Type B pancreatic cell (in vitro differentiated cells): ENCODE data around the gene SPTB. TPM values are rescaled to one million over a fixed set of nuclear protein-coding genes. Genes with fewer than 3 reads are reported as not detected.

ENCODE experiments used
- DNase-seq: peaks from one replicate; pipeline ENCODE4 v3.0.0; 2021; ENCODE audit warnings: mixed read lengths; ENCODE audit not compliant: unreplicated experiment; ENCODE audit errors: extremely low spot score
- H3K27ac Mint-ChIP-seq: 2 replicates; pipeline ENCODE4 v1.8.0; 2021; ENCODE audit warnings: mild to moderate bottlenecking, mixed read lengths
- H3K27me3 Mint-ChIP-seq: 2 replicates; pipeline ENCODE4 v1.8.0; 2021; ENCODE audit warnings: mixed read lengths
- H3K36me3 Mint-ChIP-seq: 2 replicates; pipeline ENCODE4 v1.8.0; 2021; ENCODE audit warnings: mixed read lengths
- H3K4me1 Mint-ChIP-seq: one replicate; pipeline ENCODE4 v1.8.0; 2021; ENCODE audit warnings: mixed read lengths; ENCODE audit not compliant: unreplicated experiment
- H3K4me3 Mint-ChIP-seq: 2 replicates; pipeline ENCODE4 v1.8.0; 2021; ENCODE audit warnings: mild to moderate bottlenecking, mixed read lengths
- H3K9me3 Mint-ChIP-seq: 2 replicates; pipeline ENCODE4 v1.8.0; 2021; ENCODE audit warnings: mixed read lengths
- CTCF ChIP-seq: fragments of 200-600 bp; sonication (generic); conservative IDR thresholded peaks from 2 replicates; pipeline ENCODE4 v1.5.0; 2021; ENCODE audit warnings: antibody characterized with exemption, mild to moderate bottlenecking
- total RNA-seq: library from RNA; stranded (reverse); gene quantifications from 2 replicates; pipeline ENCODE4 v1.2.1, GENCODE V29; 2021; ENCODE audit warnings: low replicate concordance

The SPTB gene
- total RNA-seq, 1 donor from 2014 or later: 3.8 TPM

GRCh38 chr14:64760146-64760755 lies 119.5 kb downstream of the SPTB start:
- peak; percentile 79 for TF ChIP-seq CTCF
- peak overlapping the region; percentile 92 for H3K27ac Mint-ChIP-seq
- no peaks in the 10 kb centered on the region for H3K9me3 Mint-ChIP-seq
- DNase-seq: no peak
- H3K27me3 Mint-ChIP-seq: no peaks in the 10 kb centered on the region
- peaks cover 71% of the 10 kb centered on the region for H3K4me1 Mint-ChIP-seq
- no peak overlapping the region for H3K4me3 Mint-ChIP-seq
- no peaks in the 10 kb centered on the region for H3K36me3 Mint-ChIP-seq

- peaks cover 69% of the 10 kb centered on the region for H3K4me1 Mint-ChIP-seq
- H3K27me3 Mint-ChIP-seq: no peaks in the 10 kb centered on the region
- H3K27ac Mint-ChIP-seq: peak overlapping the region; percentile 92
- no peak overlapping the region for H3K4me3 Mint-ChIP-seq
- TF ChIP-seq CTCF: no peak
- no peak for DNase-seq
- H3K9me3 Mint-ChIP-seq: no peaks in the 10 kb centered on the region
- no peaks in the 10 kb centered on the region for H3K36me3 Mint-ChIP-seq
Observed at GRCh38 chr14:64759555-64759938, 120.2 kb downstream of the SPTB start.

- TF ChIP-seq CTCF: no peak
- H3K27ac Mint-ChIP-seq: peak overlapping the region; percentile 92
Observed at GRCh38 chr14:64758691-64759554, 120.8 kb downstream of the SPTB start.

GRCh38 chr14:64758025-64758521 lies 121.6 kb downstream of the SPTB start:
- DNase-seq: no peak
- Mint-ChIP-seq H3K4me1 (peaks cover 59% of the 10 kb centered on the region), H3K27me3 (no peaks in the 10 kb centered on the region), H3K36me3 (no peaks in the 10 kb centered on the region), H3K4me3 (peak overlapping the region; percentile 60), H3K27ac (peak overlapping the region; percentile 92), H3K9me3 (no peaks in the 10 kb centered on the region)
- TF ChIP-seq CTCF: no peak

More at GRCh38 chr14:64758691-64759554, 120.8 kb downstream of the SPTB start:
- H3K27me3 Mint-ChIP-seq: no peaks in the 10 kb centered on the region
- peak overlapping the region; percentile 60 for H3K4me3 Mint-ChIP-seq
- H3K36me3 Mint-ChIP-seq: no peaks in the 10 kb centered on the region
- H3K9me3 Mint-ChIP-seq: no peaks in the 10 kb centered on the region
- H3K4me1 Mint-ChIP-seq: peaks cover 66% of the 10 kb centered on the region
- no peak for DNase-seq

GRCh38 chr14:64757601-64758000 lies 122.1 kb downstream of the SPTB start:
- H3K4me1 Mint-ChIP-seq: peaks cover 54% of the 10 kb centered on the region
- H3K27me3 Mint-ChIP-seq: no peaks in the 10 kb centered on the region

More at GRCh38 chr14:64757601-64758000, 122.1 kb downstream of the SPTB start:
- DNase-seq: no peak
- Mint-ChIP-seq H3K9me3 (no peaks in the 10 kb centered on the region), H3K36me3 (no peaks in the 10 kb centered on the region), H3K4me3 (no peak overlapping the region), H3K27ac (peak overlapping the region; percentile 92)
- TF ChIP-seq CTCF: no peak
